DOHH2 (cell line): ENCODE results near the gene SCG3.

Experiments used
- CTCF ChIP-seq: fragments of 200-600 bp; sonication (generic); IDR thresholded peaks from one replicate; pipeline ENCODE4 v1.5.1; 2014; ENCODE audit warnings: antibody characterized with exemption, mild to moderate bottlenecking, low read depth, low read length; ENCODE audit not compliant: poor library complexity, severe bottlenecking
- EZH2phosphoT487 ChIP-seq: fragments of 200-600 bp; sonication (generic); IDR thresholded peaks from 2 replicates; pipeline ENCODE4 v1.6.1; 2017; ENCODE audit warnings: borderline replicate concordance, mild to moderate bottlenecking, antibody characterized with exemption, low read length, moderate library complexity, mixed read lengths

DNA sequence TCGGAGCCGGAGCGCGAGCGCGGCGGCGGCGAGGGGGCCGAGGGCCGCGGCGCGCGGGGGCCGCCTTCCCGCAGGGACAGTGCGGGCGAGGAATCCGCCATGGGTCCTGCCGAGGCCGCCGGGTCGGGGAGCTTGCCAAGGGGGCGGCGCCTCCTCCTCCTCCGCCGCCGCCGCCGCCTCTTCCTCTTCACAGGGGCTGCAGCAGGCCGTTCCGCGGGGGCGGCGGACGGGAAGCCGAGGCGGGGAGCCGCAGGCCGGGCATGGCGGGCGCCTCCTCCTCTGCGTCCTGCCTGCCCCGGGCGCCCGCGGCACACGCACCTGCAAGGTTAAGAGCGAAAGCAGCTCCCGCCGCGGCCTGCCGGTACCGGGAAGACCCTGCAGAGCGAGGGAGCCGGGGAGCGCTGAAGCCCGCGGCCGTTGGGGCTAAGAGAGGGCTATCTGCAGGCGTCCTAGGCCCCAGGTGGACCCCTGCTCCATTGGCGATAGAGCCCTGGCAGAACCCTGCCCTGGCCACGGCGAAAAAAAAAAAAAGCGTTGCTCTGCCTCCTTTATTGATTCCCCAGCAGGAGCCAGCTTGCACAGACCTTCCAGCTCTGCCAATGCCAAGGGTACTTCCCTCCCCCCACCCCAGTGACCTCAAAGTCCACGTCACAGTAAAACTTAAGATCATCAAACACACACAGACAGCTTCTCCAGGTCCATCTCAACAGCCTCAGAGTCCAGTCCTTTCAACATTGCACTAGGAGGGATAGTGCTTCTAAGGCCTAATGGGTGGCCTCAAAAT is 56.4 kb downstream of the SCG3 start, which contains the start of gene LYSMD2:
- TF ChIP-seq CTCF (no peak), EZH2phosphoT487 (no peak)
